Measurements from ENCODE around the gene ARID3C. TPM values are rescaled to one million over a fixed set of nuclear protein-coding genes. Genes with fewer than 3 reads are reported as not detected.

ARID3C gene
- total and polyA plus RNA-seq, 2 donors (not counting 1 experiment from before 2014, with no cell fraction given): 0.17 TPM; not detected in 1

DNA sequence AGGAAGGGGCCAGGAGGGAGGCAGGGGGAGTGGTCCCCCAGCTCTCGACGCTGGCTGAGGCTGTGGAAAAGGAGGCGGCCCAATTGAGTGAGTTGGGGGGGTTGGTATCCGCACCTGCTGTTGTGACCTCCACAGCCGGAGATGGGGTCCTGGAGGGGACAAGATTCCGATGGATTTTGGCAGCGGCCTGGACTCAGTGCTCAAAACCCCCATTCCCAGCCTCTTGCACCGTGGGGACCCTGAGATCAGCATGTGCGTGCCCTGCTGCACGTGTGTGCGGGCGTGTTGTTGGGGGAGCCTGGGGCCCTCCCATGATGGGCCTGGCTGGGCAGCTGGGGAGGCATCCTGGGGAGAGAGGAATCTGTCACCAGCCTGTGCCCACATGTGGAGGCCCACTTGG is 54.3 kb downstream of the ARID3C start:
- Histone ChIP-seq H2AFZ (ENCODE audit: low read length) (no peak overlapping the region), H4K20me1 (ENCODE audit: control insufficient read depth, extremely low read depth, insufficient read depth, low read length) (no peaks in the 10 kb centered on the region), H3K4me2 (ENCODE audit: extremely low read depth, insufficient read depth, low read length) (no peak overlapping the region), H3K36me3 (ENCODE audit: control insufficient read depth, insufficient read depth, low read length) (no peaks in the 10 kb centered on the region), H3K27ac (ENCODE audit: insufficient read depth, low read length) (no peak overlapping the region), H3K4me3 (replicated peaks in 1 of 4; ENCODE audit: control extremely low read depth in 1 of 4, insufficient read depth in 1 of 4, low read depth in 3 of 4, low read length in 4 of 4) (no peak overlapping the region), H3K9ac (ENCODE audit: insufficient read depth, low read length) (no peak overlapping the region), H3K9me3 (ENCODE audit: control insufficient read depth, insufficient read depth, low read depth, low read length) (no peaks in the 10 kb centered on the region), H3K4me1 (ENCODE audit: control insufficient read depth, extremely low read depth, insufficient read depth, low read length) (no peaks in the 10 kb centered on the region), H3K79me2 (ENCODE audit: control insufficient read depth, insufficient read depth, low read length) (no peaks in the 10 kb centered on the region), H3K27me3 (ENCODE audit: control insufficient read depth, insufficient read depth, low read length) (peaks cover 31% of the 10 kb centered on the region)
- TF ChIP-seq, protein P1, sequence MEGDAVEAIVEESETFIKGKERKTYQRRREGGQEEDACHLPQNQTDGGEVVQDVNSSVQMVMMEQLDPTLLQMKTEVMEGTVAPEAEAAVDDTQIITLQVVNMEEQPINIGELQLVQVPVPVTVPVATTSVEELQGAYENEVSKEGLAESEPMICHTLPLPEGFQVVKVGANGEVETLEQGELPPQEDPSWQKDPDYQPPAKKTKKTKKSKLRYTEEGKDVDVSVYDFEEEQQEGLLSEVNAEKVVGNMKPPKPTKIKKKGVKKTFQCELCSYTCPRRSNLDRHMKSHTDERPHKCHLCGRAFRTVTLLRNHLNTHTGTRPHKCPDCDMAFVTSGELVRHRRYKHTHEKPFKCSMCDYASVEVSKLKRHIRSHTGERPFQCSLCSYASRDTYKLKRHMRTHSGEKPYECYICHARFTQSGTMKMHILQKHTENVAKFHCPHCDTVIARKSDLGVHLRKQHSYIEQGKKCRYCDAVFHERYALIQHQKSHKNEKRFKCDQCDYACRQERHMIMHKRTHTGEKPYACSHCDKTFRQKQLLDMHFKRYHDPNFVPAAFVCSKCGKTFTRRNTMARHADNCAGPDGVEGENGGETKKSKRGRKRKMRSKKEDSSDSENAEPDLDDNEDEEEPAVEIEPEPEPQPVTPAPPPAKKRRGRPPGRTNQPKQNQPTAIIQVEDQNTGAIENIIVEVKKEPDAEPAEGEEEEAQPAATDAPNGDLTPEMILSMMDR (conservative IDR thresholded peaks at IDR 0.05 in 1 of 2, IDR thresholded peaks at IDR 0.05 in 1 of 2; ENCODE audit: low read depth in 1 of 2, low read length in 2 of 2): no peak
- no peak for TF ChIP-seq EZH2 (IDR thresholded peaks at IDR 0.05; ENCODE audit: low read length, missing control alignments)
- no peak for DNase-seq (ENCODE audit: low read depth in 2 of 2)

DNA sequence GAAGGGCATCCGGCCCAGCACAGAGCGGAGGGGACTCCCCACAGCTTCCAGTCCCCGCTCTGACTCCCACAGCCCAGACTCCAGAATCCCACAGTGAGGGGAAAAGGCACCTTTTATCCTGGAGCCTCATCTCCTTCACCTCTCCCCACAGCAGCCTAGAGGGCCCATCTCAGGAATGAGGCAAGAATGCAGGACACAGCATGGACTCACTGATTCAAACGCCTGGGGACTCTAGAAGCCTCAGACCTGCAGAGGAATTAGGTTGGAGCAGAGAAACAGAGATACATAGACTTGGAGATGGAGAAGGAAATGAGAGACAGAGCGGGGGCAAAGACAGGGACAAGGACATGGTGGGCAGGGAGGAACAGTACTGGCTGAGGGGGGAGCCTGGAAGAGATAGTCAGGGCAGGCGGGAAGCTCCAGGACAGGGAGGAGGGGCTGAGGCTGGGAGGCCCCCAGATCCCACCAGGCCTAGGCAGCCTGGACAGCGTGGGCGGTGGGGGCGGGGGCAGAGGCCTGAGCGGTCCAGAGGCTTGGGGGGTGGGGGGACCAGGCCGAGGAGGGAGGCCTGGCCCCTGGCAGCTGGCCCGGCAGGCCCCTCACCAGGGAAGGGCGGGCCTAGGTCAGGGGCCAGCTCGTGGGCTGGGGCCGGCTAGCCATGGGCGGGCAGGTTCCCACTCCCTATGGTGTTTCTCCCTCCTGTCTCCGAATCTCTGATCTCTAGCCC is 55.1 kb downstream of the ARID3C start:
- H3K79me2 ChIP-seq (ENCODE audit: control insufficient read depth, insufficient read depth, low read length): no peaks in the 10 kb centered on the region
- no peak for DNase-seq (ENCODE audit: low read depth in 2 of 2)
- no peak overlapping the region for H3K4me3 ChIP-seq (replicated peaks in 1 of 4; ENCODE audit: control extremely low read depth in 1 of 4, insufficient read depth in 1 of 4, low read depth in 3 of 4, low read length in 4 of 4)
- peaks cover 29% of the 10 kb centered on the region for H3K27me3 ChIP-seq (ENCODE audit: control insufficient read depth, insufficient read depth, low read length)
- H3K4me1 ChIP-seq (ENCODE audit: control insufficient read depth, extremely low read depth, insufficient read depth, low read length): no peaks in the 10 kb centered on the region
- H3K9ac ChIP-seq (ENCODE audit: insufficient read depth, low read length): no peak overlapping the region
- no peaks in the 10 kb centered on the region for H3K36me3 ChIP-seq (ENCODE audit: control insufficient read depth, insufficient read depth, low read length)
- no peaks in the 10 kb centered on the region for H4K20me1 ChIP-seq (ENCODE audit: control insufficient read depth, extremely low read depth, insufficient read depth, low read length)
- H3K27ac ChIP-seq (ENCODE audit: insufficient read depth, low read length): no peak overlapping the region
- no peak overlapping the region for H2AFZ ChIP-seq (ENCODE audit: low read length)
- H3K9me3 ChIP-seq (ENCODE audit: control insufficient read depth, insufficient read depth, low read depth, low read length): no peaks in the 10 kb centered on the region
- TF ChIP-seq, protein P1 (conservative IDR thresholded peaks at IDR 0.05 in 1 of 2, IDR thresholded peaks at IDR 0.05 in 1 of 2; ENCODE audit: low read depth in 1 of 2, low read length in 2 of 2): no peak
- no peak for TF ChIP-seq EZH2 (IDR thresholded peaks at IDR 0.05; ENCODE audit: low read length, missing control alignments)
- H3K4me2 ChIP-seq (ENCODE audit: extremely low read depth, insufficient read depth, low read length): no peak overlapping the region

DNA sequence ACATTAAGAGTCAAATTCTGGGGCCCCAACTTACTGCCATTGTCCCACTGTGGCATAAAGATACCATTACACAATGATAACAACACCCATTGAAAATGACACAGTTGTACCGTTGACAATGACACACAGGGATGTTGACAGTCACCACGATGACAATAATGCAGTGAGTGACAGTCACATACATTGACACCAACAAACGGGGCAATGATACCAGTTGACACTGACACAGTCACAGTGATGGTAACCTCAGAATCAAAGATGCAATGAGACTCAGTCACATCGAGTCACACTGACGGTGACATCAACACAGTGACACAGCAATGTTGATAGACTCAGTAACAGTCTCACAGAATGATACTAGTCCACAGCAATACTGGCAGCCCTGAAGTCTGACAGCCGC is 56.2 kb downstream of the ARID3C start:
- Histone ChIP-seq H3K9ac (ENCODE audit: insufficient read depth, low read length) (no peak overlapping the region), H3K27me3 (ENCODE audit: control insufficient read depth, insufficient read depth, low read length) (peaks cover 22% of the 10 kb centered on the region), H3K4me3 (replicated peaks in 1 of 4; ENCODE audit: control extremely low read depth in 1 of 4, insufficient read depth in 1 of 4, low read depth in 3 of 4, low read length in 4 of 4) (no peak overlapping the region), H3K4me1 (ENCODE audit: control insufficient read depth, extremely low read depth, insufficient read depth, low read length) (no peaks in the 10 kb centered on the region), H3K27ac (ENCODE audit: insufficient read depth, low read length) (no peak overlapping the region), H4K20me1 (ENCODE audit: control insufficient read depth, extremely low read depth, insufficient read depth, low read length) (no peaks in the 10 kb centered on the region), H3K9me3 (ENCODE audit: control insufficient read depth, insufficient read depth, low read depth, low read length) (no peaks in the 10 kb centered on the region), H3K36me3 (ENCODE audit: control insufficient read depth, insufficient read depth, low read length) (no peaks in the 10 kb centered on the region), H3K79me2 (ENCODE audit: control insufficient read depth, insufficient read depth, low read length) (no peaks in the 10 kb centered on the region), H3K4me2 (ENCODE audit: extremely low read depth, insufficient read depth, low read length) (no peak overlapping the region), H2AFZ (ENCODE audit: low read length) (no peak overlapping the region)
- no peak for DNase-seq (ENCODE audit: low read depth in 2 of 2)
- TF ChIP-seq, protein P1 (conservative IDR thresholded peaks at IDR 0.05 in 1 of 2, IDR thresholded peaks at IDR 0.05 in 1 of 2; ENCODE audit: low read depth in 1 of 2, low read length in 2 of 2): no peak
- TF ChIP-seq EZH2 (IDR thresholded peaks at IDR 0.05; ENCODE audit: low read length, missing control alignments): no peak
